GM23248 (cell line): ENCODE measurements around the gene LRP2.

ENCODE experiments used
- EZH2 ChIP-seq: fragments of 200-600 bp; sonication (generic); IDR thresholded peaks from 2 replicates; pipeline ENCODE4 v1.6.1; 2018; ENCODE audit warnings: antibody characterized with exemption, mild to moderate bottlenecking; ENCODE audit not compliant: insufficient read depth, poor library complexity, severe bottlenecking
- EZH2phosphoT487 ChIP-seq: fragments of 200-600 bp; sonication (generic); IDR thresholded peaks from 2 replicates; pipeline ENCODE4 v1.6.1; 2018; ENCODE audit warnings: antibody characterized with exemption, moderate library complexity, mild to moderate bottlenecking, low read depth; ENCODE audit not compliant: insufficient read depth

DNA sequence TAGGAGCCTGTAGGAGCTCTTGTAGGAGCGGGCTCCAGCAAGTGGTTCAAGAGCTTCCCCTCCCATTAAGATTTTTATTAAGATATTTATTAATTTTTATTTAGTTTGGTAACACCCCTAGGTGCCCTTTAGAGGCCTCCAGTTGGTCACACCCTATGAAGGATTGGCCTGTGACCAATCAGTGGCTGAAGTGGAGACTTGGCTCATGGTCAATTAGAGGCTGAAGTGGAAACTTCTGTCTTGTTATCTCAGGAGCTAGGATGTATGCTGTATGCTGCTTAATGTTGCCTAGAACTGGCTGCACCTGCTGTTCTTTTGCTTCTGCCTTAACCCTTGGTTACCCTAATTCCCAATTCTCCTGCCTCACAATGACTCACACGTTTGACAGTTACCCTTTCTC is 244.3 kb downstream of the LRP2 start:
- no peak for TF ChIP-seq EZH2phosphoT487
- TF ChIP-seq EZH2: no peak
